A549 treated with dexamethasone at 1 μM for 4 hours (cell line): ENCODE data around the gene ELF5. TPM values are rescaled to one million over a fixed set of nuclear protein-coding genes. Genes with fewer than 3 reads are reported as not detected.

Experiments used
- total RNA-seq: library from RNA; stranded (reverse); fragments of 200-300 nt; extraction: Qiagen RNA extraction; gene quantifications from 5 replicates; pipeline ENCODE4 v1.2.3, GENCODE V29; 2022

The ELF5 gene
- not detected in 5 replicates for total RNA-seq

GRCh38 chr11:34513682-34514449 lies at the start of gene ELF5:
Gene ELF5, minus strand, starts transcription at chr11:34513794. Its CDS starts 8,045 bp downstream, at chr11:34505749.

DNA sequence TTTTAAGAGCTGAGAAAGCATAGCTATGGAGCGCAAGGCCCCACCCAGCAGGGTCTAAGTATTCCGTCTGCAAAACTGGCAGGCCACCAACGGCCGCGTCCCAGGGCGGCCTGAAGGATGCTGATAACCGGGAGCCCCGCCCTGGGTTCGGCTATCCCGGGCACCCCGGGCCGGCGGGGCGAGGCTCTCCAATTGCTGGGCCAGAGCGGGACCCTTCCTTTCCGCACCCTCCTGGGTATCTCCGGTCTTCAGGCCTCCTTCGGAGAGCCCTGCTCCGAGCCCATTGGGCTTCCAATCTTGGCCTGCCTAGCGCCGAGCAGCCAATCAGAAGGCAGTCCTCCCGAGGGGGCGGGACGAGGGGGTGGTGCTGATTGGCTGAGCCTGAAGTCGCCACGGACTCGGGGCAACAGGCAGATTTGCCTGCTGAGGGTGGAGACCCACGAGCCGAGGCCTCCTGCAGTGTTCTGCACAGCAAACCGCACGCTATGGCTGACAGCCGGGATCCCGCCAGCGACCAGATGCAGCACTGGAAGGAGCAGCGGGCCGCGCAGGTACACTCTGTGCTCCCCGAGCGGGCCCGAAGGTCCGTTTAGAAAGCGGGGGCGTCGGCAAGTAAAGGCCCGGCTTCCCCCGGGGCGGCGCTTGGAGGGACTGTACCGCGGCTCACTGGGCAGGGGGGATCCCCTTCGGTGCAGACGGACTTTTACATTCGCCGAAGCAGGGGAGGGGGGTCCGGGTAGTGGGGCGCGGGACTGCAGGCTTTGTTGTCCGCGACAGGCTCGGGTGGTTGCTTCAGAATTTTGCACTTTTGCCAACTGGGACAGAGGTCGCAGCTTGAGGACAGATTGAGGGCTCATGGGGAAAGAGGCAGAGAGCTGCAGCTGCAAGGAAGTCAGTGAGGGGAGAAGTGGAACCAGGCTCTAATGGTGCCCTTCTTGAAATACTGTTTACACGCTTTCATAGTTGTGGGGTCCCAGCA lies 74.8 kb downstream of the ELF5 start, which contains the start of gene CAT:
Gene CAT, plus strand, starts transcription at position 406 of the 979 bp plus-strand sequence. Its CDS starts 80 bp downstream, at position 486.

Other genes with a start within 250 kb of the ELF5 start
- gene ABTB2, start 155.8 kb downstream of the ELF5 start, total RNA-seq = 30.7 to 49.2 TPM (median 43.4 TPM) in 5 replicates
- gene CAT, start 74.9 kb downstream of the ELF5 start, total RNA-seq = 35.7 to 41.6 TPM (median 38.4 TPM) in 5 replicates
- 0.83 to 1.7 TPM (median 1.2 TPM) in 5 replicates for gene EHF, start 107.3 kb upstream of the ELF5 start, total RNA-seq